GM19239 (cell line): Measurements from ENCODE around the gene ALK.

Source experiments
- DNase-seq: peaks from one replicate; pipeline ENCODE4 v3.0.0; 2011; ENCODE audit warnings: low spot score; ENCODE audit not compliant: insufficient read length
- FAIRE-seq: peaks from 2 replicates; lab custom pipeline; 2011; peaks lifted over from hg19 to GRCh38; lab: Jason Lieb, UNC

The ALK gene

DNA sequence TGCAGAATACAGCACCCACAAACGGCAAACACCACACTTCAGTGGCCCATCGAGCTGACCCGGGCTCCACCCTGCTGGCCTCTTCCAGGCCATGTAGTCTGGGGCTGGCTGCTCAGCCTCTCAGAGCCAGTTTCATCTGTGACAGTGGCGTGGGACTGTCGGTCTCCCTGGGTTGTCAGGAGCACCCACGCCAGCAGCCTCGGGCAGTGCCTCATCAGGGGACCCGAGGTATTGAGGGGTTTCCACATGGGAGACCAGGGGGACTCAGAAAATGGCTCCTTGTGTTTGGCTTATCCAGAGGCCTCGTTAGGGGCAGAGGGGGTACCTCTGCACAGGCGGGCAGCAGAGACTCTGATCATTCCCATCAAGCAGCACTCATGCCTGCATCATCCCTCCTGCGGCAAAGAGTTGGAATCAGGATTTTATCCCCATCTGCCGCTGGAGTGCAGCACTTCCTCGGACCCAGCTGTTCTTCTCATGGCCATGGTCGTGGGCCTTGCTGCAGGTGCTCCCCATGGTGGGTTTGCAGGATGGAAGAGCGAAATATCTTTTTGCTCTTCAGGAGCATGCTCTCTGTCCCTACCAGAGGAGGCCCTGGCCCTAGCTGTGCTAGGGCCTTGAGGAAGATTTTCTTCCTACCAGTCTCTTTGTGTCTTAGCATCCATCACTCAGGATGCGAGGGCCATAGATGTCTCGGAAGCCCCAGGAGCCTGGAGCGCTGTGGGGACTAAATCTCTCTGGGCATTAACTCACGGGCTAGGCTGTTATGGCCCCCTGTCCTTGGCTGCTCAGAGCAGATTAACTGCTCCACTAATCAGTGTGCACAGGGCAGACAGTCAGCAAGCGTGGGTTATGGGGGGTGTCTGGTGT lies 705.4 kb downstream of the ALK start:
- FAIRE-seq (no peak), DNase-seq (no peak)

DNA sequence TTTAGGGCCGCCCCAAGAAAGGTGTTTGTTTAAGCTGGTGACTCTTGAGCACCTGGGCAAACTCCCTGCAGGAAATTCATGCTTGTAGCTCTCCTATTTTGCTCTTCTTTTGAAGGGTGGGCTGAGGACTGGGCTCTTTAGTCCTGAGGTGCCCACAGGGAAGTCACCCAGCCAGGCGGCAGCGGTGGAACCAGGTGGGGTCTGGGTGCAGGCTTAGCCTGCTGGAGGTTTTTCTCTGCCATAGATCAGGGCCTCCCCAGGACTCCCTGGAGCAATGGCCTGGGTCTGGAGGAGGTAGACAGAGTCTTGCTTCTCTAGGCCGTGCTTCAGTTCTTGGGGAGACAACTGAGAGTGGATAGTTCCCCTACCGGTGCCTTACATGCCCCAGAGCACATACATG lies 706.3 kb downstream of the ALK start:
- FAIRE-seq (no peak), DNase-seq (no peak)

DNA sequence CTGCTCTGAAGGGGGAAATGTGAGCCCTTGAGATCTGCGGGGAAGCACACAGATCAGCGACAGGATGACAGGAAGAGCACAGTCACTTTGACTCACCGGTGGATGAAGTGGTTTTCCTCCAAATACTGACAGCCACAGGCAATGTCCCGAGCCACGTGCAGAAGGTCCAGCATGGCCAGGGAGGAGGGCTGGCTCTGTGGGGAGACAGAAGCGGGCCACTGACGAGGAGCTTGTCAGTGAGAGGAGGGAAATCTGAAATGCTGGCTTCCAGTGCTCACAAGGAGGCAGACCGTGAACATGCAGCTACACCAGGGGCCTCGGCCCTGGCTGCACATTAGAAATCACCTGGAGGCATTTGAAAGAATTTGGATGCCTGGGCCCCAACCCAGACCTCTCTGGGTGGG lies 707.5 kb downstream of the ALK start:
- FAIRE-seq (no peak), DNase-seq (no peak)

DNA sequence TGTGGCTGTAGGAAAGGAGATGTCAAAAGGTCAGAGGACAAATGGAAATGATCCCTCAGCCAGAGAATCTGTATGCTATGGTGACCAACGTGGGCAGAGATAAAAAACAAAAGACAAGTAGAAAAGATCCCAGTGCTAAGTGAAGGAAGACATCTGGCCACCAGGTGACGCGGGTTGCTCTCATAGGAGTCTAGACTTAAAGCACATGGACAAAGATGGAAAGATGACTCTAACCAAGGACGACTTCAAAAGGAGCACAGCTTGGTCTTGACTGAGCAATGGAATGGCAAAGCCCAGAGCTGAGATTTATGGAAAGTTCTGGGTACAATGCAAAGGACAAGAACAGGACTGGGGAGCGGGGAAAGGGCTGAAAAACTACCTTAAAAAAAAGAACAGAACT lies 709.4 kb downstream of the ALK start:
- DNase-seq: no peak

DNA sequence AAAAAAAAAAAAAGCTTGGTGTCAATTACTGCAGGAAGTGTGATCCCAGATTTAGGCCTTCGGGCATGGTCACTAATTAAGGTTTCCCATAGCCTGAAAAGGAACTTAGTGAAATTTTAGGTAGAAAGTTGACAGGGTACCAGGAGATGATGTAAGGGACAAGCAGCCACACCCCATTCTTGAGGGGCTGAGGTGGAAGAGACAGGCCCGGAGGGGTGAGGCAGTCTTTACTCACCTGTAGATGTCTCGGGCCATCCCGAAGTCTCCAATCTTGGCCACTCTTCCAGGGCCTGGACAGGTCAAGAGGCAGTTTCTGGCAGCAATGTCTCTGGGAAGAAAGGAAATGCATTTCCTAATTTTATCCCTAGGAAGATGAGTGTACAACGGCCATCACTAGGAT lies 711.8 kb downstream of the ALK start:
- DNase-seq (no peak), FAIRE-seq (no peak)

More for the DNA sequence above, 709.4 kb downstream of the ALK start:
- no peak for FAIRE-seq

DNA sequence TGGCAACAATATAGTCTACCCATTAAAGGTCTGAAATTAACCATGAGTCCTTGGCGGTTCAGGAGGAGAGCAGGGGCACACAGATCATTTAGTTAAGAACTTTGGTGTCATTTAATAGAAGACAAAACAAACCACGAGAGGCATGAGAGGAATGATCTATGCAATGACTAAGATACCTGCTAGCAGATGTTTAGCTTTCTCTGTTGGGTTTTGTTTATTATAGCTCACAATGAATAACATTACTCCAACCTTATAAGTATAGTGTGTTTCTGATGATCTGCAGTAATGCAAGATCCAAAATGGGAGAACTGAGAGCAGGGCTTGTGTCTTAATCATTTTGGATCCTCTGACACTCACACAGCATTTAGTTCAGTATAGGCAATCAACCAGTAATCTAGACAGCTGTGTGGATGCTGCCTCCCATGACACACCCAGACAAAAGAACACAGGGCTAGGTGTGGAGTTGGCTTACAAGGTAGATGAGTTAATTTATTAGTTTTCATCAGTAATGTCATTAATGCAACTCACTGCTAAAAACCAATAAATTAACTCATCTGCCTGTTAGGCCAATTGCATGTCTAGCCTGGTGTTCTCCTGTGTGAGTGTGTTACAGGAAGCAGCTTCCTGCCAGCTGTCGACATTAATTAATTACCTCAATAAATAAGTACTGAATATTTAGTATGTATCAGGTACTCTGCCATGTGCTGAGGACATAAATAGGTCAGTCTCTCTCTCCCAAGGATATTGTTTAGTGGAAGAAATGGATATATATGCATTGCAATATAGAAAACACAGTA lies 713.8 kb downstream of the ALK start:
- DNase-seq (no peak), FAIRE-seq (no peak)

DNA sequence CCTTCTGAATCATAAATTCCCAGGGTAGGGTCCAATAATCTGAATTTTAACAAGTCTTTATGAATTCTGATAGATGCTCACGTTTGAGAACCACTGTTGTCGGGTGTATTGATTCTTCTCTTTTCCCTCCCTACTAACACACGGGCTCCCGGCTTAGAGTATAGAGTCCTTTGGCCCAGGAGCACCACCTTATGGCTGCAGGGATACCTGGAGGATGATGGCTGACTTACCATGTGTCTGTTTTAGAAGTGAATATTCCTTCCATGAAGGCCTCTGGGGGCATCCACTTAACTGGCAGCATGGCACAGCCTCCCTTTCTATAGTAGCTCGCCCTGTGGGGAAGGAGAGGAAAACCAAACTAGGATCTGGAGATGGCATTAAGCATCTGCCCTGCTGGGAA lies 714.4 kb downstream of the ALK start:
- FAIRE-seq (no peak), DNase-seq (no peak)

DNA sequence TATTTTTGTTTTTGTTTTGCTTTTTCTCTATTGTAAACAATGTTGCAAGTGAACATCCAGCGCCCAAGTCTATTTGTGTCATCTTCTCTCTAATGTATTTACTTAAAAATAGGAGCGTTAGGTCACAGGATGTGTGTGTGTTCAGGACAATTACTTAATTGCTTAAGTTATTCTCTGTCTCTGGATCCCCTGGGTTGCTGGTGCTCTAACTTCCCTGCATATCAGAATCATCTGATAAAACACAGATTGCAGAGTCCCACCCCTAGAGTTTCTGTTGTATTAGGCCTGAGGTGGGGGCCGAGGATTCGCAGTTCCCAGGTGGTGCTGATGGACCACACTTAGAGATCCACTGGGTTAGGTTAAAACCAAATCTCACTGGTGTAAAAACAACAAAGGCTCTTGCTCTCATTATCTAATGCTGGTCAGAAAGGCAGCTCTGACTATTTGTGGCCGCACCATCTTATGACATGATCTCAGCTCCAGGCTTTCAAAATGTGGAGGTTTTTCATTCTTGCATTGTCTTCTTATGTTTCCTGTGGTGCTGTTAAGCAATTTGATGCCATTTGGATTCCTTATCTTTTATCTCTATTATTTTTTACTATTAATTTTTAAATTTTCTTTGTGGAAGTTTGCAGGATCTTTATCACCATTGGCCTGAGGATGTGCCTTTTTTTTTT lies 718.4 kb downstream of the ALK start:
- FAIRE-seq (no peak), DNase-seq (no peak)

DNA sequence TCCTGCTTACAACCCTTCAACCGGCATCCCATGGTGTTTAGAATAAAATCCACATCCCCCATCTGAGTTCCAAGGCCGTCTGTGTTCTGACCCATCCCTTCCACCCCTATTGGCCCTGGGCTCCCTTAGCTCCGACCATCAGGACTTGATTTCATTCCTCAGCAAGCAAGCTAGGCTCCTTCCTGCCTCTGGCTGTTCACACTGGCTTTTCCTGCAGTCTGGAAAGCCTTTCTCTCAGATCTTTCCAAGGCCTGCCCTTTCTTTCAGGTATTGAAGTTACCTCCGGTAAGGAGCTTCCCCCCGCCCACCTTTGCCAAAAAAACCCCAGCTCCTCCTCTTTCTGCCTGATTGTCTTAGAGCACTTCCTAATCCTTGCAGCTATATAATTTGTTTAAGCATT lies 719.4 kb downstream of the ALK start:
- FAIRE-seq (no peak), DNase-seq (no peak)

DNA sequence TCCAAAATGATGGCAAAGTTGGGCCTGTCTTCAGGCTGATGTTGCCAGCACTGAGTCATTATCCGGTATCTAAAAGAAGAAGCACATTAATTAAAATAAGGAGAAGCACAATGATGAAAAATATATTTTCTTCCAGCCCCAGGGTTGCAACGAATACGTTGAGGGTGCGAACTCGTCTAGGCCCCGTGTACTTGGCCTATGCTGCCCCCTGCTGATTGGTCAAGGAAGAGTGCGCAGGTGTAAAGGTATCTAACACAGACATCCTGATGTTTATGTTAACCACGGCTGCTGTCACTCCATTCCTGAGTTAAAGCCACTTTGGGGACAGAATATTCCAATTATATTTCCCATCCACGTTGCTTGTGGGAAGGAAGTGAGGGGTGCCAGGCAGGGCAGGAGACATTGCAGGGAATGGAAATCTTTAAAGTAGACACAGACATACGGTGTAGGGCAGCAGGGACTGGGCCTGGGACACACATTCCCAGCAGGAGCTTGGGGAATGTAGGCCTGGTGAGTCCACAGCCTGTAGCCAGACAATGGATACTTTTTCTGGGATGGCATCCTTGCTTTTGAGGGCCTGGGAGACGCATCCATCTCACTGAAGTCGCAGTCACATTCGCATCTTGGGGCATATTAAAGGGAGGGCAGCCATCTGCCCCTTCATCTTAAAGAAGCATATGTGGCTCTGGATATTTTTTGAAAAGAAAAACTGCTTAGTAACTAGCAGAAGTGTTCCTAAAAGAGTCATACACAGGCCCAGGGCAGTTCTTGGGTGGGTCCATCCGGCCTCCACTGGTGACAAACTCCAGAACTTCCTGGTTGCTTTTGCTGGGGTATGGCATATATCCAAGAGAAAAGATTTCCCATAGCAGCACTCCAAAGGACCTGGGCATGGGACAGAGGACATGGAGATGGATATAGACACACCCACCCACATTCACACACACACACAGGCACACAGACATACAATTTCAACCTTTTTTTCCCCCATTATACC lies 724.3 kb downstream of the ALK start:
- DNase-seq: peak; percentile 65
- peak; percentile 96 for FAIRE-seq

DNA sequence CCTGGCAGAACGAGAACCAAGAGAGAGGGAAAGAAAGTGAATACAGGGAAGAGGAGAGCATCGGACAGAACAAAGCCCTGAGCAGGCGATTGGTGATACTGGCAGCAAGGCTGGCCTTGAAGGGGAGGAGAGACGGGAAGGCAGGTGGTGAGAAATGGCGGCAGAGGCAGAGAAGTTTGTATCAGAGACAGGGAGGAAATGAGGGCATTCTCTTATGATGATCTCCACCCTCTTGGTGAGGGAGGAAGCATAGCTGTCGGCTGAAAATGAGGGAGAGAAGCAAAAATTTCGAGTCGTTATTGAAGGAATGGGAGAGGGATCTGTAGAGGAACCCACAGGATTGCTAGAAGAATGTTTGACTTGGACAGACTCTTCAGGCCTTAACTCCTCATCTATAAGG lies 725.6 kb downstream of the ALK start:
- FAIRE-seq: no peak

DNA sequence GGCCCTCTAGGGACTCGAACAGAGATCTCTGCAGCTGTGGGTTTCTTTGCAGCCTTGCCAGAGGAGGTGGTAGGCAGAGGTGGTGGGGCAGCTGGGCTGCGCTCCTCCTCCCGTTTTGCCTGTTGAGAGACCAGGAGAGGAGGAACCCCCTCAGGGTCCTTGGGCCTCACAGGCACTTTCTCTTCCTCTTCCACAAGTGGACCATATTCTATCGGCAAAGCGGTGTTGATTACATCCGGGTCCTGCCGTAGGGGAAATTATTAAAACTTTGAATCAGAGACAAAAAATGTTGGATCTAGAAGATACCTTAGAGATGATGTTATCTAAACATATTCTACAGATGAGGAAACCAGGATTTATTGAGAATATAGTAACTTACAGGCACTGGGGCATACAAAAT lies 727.7 kb downstream of the ALK start:
- DNase-seq: no peak

More for the DNA sequence above, 725.6 kb downstream of the ALK start:
- DNase-seq: no peak

DNA sequence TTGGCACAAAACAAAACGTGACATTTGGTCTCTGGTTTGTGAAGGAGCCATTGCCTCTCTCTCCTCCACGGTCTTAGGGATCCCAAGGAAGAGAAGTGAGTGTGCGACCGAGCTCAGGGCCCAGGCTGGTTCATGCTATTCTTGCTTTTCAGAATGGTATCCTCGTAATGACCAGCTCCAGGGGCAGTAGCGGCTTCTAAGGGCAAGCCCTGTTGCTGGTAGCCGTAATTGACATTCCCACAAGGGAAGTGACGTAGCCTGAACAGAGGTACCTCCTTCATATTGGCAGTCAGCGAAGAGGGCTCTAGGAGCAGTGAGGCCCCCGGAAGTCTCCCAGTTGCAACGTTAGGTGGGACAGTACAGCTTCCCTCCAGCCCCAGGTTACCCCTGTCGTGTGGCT lies 728.3 kb downstream of the ALK start:
- DNase-seq (no peak), FAIRE-seq (no peak)

More for the DNA sequence above, 727.7 kb downstream of the ALK start:
- FAIRE-seq: no peak

DNA sequence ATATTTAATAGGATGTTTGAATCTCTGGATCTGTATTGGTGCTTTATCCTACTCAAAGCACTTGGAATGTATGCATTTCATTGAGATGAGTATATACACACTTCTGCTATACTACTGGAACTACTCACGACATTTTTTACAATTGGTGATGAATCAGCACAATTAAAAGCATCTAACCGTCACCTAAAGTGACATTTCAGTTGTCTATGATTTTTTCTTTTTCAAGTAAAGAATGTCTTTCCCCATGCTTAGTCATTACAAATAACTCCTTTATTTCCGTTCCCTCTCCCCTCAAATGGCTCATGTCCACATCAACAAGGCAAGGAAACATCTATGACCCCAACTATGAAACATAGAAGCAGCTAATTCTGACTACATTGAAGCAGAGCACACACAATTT lies 728.9 kb downstream of the ALK start:
- DNase-seq: no peak
- FAIRE-seq: no peak

DNA sequence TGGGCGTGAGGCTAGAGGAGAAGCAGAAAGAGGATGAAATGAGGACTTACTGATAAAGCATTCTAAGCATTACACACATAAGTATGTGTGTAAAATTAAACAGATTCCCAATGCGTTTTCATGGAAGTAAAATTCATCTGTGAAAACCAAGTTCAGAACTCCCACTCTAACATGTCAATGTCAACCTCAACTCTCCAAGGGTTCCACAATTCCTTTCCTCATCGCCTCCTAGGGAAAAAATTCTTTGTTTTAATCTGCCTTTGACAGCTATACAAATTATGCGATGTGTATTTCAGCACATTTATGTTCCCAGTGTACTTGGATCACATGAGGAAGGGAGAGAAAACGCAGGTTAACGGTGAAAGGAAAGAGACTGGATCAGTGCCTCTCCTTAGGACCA lies 729.6 kb downstream of the ALK start:
- FAIRE-seq (no peak), DNase-seq (no peak)

DNA sequence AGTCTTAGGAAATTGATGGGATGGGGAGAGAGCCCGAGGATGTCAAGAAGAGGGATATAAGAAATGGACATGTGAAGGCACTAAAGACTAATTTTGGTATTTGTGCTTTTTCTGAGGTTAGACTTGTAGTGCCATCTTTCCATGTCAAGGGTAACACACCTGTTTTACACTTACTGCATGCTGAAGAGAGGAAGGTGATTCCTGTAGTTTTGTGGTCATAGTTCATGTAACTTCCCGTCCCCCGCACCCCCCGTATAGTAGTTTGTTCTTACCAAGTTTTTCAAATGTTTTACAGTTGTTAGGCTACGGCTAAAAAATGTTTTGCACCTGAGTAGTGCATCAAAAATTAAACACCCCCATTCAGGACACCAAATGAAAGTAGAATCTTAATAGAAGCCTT lies 732.3 kb downstream of the ALK start:
- FAIRE-seq (no peak), DNase-seq (no peak)

DNA sequence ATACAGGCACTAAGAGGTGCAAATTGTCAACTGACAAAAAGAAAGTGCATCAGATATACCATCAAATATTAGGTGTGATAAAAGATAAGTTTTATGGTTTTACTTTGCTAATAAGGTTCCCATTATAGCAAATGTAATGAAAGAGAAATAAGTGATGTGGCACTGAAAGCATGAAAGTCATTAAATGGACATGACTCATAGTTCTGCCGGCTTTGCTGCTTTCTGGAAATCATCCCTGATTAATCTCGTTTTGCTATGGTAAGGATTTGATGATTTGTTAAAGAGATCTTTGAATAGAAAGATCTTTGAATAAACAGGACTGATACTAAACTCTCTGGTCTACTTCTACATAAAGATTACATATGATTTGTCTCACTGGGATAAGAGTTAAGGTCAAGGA lies 733.5 kb downstream of the ALK start:
- DNase-seq (no peak), FAIRE-seq (no peak)

DNA sequence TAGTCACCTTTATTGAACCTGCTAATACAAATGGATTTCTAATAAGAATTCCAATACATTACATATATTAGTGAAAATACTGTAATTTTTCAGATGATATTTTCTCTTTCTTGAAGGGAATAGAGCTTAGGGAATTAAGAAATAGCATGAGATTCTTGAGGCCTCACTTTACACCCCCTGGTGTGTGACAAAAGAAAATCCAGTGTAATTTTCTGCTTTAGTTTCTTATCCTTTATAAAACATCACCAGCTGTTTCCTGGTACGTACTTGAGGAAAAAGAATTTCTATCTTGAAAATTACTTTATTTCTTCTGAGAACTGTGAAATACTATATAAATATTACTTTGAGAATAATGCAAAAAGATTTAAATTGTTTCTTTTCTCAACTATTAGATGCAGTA lies 734.6 kb downstream of the ALK start:
- DNase-seq (no peak), FAIRE-seq (no peak)

DNA sequence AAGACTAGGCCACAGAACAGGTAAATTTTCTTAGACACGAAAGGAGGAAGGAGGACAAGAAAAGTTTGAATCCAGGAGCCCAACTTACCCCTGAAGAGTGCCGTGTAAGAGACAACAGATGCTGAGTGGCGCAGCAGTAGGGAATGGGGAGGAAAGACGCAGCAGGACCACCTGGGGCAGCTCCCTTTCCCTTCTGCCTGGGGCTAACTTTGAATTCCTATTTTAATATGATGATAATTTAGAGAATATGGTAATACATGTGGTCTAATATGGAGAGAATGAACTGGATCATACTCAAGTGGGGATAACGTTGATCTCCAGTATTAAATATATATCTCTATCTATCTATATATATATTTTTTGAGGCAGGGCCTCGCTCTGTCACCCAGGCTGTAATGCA lies 736.9 kb downstream of the ALK start:
- no peak for FAIRE-seq

DNA sequence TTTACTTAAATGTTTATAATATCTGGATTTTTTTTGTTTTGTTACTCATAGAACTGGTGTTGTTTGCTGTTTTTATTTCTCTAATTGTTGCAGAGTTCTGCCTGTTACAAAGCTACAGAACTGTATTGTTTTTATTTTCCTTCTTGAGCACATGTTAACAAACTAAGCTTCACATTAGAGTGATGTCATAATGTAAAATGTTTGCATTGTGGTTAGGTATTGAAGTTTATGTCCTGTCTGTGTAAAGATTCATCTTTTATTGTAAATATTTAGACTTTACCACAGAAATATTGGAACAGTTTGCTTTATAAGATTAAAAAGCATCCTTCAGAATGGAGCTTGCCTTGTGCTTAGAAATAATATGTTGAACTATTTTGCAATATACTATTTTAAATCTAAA lies 738.5 kb downstream of the ALK start:
- no peak for DNase-seq
- no peak for FAIRE-seq

More for the DNA sequence above, 736.9 kb downstream of the ALK start:
- no peak for DNase-seq
